ENCODE results near the gene EMC8.

DNA sequence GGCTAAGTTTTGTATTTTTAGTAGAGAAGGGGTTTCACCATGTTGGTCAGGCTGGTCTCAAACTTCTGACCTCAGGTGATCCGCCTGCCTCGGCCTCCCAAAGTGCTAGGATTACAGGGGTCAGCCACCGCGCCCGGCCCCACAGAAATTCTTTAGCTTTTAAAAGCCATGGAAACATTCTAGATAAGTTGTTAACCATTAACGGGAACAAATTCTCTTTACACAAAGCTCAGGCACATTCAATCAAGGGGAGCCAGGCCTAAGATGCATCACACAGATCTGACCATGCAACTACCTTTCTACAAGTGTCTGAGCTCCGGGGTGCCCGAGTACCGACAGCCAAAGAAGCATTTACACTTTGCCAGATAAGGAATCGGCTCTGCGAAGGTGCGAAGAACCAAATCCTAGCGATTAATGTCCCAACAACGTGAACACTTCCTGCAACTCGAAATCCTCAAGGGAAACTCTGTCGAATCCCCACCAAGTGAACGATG lies 1.0 kb downstream of the EMC8 start:
- TF ChIP-seq CTCF (IDR thresholded peaks at IDR 0.05) (no peak), POLR2A (IDR thresholded peaks at IDR 0.05) (no peak)

Measured in breast epithelium (tissue), 3 donors.